Endometrium (tissue), 2 donors: ENCODE data around the gene INSYN2B.
"Not testable (repeated sequence)": the region's sequence is repeated elsewhere in the genome, so short reads cannot be mapped to it uniquely, and the experiment has no call there.

Experiments used
- FAIRE-seq: peaks from 2 replicates; lab custom pipeline; 2012; peaks lifted over from hg19 to GRCh38; lab: Jason Lieb, UNC
- donor health status: control.
- donor health status: control.

The INSYN2B gene

GRCh38 chr5:169971780-169972179, 8.5 kb downstream of the INSYN2B start:
- FAIRE-seq = no peak

- FAIRE-seq = no peak
These were observed 9.2 kb downstream of the INSYN2B start for GRCh38 chr5:169970911-169971765.

- no peak for FAIRE-seq
These were observed 10.0 kb downstream of the INSYN2B start for GRCh38 chr5:169970339-169970738.

DNA sequence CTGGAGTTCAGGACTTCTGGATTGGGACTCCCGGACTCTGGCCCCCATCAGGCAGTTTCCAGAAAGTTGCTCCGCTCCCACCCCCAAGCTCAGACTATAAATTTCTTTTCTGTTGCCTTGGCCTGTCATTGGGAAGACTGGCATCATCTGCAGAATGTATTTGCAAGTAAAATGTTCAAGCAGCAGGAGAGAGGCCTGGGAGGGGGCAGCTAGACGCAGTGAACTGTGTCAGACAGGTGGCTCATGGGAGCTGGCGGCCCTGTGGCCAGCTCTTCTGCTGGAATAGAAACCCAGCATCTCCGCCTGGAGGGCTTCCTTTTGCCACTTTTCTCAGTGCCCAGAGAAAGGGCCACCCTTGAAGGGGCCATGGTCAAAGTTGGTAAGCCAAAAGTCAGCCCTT, 16.0 kb downstream of the INSYN2B start:
- no peak for FAIRE-seq

- FAIRE-seq = no peak
These were observed 19.6 kb downstream of the INSYN2B start for GRCh38 chr5:169960659-169961058.

DNA sequence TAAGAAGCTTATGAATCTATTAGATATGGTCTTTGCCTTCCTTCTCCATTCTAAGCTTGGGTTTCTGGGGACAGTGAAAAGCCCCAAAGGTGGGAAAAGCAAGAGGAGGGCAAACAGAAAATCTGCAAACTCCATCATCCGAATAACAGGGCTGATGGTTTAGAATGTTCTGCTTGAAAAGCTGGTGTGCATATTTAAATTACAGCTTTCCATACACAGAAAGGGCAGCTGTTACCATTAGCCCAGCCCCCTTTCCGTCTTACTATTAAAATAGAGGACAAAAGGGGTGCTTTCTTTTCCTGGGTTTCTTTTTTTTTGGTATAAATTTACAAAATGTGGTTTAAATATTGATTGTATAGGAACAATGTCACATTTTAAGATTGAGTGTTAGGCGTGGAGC, 22.0 kb downstream of the INSYN2B start:
- no peak for FAIRE-seq

DNA sequence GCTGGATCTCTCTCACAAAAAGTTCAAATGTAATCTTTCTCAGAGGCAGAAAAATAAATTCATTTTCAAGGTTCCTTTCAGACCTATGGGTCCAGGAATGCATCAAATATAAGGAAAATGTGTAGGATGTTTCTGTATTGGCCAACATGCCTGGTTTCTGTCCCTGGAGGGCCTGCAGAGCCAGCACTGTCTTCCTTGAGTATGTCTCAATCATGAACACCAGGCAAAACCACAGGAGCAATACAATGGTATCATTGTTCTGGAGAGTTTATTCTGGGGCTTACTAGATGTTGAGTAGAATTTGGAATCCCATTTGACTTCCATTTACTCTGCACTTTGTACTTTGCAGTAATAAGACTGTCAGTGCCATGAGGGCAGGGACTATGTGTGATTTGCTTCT, 23.5 kb downstream of the INSYN2B start:
- no peak for FAIRE-seq

DNA sequence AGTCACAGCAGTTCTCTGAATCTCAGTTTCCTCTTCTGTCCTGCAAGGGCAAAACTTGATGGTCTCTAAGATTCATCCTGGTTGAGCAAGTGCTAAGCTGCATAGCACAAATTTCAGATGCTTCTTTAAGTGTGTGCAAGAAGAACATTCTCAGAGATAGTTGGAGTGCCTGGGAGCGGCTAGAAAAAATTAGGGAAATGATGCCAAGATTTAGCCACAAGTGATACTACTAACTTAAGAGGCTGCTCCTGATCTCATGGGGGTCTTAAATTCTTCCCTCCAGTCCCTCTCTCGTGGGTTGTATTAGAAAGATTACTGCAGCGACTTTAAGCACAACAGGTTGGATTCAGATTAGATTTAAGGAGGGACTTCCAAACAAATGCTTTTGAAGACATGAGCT, 24.2 kb downstream of the INSYN2B start:
- no peak for FAIRE-seq

DNA sequence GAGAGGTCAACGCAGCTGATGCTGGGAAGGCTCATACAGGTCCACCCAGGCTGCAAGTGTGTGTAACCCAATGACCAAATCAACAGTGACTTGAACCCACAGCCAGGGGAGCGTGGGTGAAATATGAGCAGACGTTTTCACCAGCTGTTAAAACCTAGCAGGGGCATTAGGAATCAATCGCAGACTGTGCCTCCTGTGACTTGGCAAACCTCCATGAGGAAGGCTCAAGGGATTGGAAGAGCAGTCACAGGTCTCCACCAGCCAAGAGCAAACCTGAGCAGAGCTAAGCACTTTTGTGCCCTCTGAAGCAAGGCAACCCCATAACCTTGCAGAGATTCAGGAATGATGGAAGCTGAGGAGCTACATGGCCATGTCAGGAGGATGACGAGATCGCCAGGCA, 25.5 kb downstream of the INSYN2B start:
- no peak for FAIRE-seq

- not testable (repeated sequence) for FAIRE-seq
These were observed 27.1 kb downstream of the INSYN2B start for GRCh38 chr5:169953196-169953595.

GRCh38 chr5:169950333-169950732, 30.0 kb downstream of the INSYN2B start:
- no peak for FAIRE-seq

DNA sequence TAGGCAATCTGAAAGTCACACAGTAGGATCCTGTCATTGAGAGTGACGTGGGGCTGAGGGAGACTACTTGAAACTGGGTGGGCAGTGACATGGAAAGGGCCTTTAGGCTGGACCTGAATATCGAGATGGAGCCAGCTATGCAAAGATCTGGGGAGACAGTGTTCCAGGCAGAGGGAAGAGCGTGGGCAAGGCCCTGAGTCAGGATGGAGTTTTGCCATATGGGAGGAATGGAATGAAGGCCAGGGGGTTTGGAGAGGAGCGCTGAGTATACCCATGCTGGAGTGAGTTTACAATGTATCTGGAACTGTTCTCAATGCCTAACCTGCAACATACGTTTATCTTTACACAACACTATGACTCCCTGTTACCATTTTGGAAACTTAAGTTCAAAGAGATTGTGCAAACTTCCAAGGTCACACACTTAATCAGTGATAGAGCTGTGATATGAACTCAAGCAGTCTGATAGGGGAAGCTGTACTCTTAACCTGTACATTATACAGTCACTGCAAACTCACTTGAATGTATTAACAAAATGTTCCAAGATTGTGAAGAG, 33.5 kb downstream of the INSYN2B start:
- no peak for FAIRE-seq

GRCh38 chr5:169945831-169946261, 34.4 kb downstream of the INSYN2B start:
- FAIRE-seq = no peak

DNA sequence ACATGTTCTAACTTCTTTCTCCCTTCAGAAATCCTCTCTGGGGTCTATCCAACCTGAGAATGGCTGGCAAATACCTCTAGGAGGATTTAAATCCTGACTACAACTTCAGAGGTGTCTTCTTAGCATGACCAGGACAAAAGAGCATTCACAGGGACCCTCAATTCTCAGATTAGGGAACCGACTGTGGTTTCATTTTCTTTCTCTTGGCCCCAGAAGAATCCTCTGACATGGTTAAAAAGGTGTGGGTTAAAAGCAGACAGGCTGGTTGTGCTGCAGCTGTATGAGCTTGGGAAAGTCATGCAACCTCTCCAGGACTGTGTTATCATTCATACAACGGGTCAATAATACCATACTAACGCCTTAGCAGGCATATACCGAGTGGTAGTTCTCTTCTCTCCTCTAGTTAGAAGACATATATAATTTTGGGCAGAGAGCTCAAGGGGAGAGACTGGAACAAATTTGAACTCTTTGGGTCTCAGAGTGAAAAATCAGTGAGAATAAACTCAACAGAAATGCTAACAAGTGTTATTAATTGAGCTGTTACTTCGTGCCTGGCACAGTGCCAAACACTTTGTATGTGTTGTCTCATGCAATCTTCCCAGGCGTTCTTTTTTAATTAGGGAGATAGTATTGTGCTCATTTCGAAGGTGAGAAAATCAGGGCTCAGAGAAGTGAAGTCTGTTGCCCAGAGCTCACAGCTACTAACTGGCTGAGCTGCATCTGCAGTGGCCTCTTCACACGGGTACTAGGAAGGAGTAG, 35.2 kb downstream of the INSYN2B start:
- FAIRE-seq = no peak

DNA sequence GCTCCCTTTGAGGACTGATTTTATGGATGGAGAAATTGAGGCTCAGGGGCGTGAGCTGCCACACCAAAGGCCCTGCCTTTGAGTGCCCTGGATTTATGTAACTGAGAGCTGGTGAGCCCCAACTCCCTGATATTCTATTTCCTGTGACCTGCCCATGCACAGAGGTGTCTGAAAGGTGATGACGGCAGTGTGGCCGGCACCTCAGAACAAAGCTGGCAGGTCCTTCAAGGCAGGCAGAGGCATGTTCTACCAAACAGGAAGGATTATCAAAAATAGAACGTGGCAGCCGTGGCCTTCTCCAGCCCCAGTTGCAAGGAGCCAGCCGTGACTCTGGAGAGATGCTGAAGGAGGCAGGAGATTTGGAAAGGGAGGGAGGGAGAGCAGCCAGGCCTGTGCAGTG, 36.2 kb downstream of the INSYN2B start:
- FAIRE-seq = no peak

DNA sequence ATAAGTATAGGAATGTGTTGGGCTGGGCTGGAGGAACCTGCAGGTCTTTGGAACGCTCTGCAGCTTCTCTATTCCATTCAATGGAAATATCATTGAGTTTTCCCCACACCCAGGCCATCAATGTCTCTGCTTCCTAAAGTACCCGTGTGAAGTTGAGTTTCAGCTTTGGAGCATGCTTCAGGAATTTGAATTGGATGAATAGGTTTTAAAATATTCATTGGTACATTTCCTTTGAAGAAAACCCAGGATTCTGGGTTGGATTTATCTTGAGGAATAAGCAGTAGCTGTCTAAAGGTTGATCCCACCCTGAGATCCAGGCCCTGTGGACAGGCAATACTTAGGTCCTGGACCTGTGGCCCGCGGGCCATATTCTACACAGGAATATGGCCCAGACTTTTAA, 37.3 kb downstream of the INSYN2B start:
- FAIRE-seq = no peak

GRCh38 chr5:169942181-169942580, 38.1 kb downstream of the INSYN2B start:
- FAIRE-seq = no peak

- no peak for FAIRE-seq
These were observed 38.8 kb downstream of the INSYN2B start for GRCh38 chr5:169941542-169941941.

DNA sequence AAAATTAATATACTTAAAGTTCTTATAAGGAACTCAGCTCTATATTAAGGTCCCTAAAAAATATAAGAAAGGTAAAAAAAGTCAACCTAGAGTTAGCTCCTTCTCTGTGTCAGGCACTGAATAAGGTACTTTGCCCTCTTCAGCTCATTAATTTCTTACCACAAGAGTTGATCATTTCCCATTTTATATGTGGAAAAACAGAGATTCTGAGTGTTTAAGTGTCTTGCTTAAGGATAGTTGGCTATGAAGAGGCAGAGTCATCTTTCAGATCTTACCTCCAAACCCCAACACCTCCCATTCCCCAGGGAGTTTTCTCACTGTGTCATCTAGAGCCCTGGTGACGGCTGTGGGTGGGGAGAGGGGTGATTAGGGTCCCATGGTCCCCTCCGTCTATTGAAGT, 40.6 kb downstream of the INSYN2B start:
- no peak for FAIRE-seq

DNA sequence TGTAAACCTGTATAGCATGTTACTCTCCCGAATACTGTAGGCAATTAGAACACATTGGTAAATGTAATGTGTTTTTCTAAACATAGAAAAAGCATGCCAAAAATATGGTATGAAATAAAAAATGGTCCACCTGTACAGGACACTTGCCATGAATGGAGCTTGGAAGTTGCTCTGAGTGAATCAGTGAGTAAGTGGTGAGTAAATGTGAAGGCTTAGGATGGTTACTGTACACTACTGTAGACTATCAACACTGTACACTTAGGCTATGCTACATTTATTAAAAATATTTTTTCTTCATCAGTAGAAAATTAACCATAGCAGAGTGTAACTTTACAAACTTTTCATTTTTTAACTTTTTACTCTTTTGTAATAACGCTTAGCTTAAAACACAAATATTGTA, 41.9 kb downstream of the INSYN2B start:
- no peak for FAIRE-seq

DNA sequence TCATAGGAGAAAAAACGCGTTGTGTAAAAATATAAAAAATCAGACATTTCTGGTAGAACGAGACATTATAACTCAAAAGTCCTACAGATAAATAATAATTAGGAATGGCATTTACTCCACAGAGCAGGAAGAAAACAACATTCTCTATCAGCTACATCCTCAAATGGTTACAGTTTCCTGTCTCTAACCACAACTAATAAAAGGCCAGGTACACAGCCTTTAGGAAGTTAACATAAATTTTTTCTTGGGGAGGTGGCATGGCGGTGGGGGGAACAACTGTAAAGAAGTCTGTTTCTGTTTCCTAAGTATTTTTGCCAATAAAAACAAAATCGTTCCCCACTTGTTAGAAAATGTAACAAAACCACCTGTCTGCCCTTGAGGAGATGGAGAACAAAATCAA, 44.5 kb downstream of the INSYN2B start:
- FAIRE-seq = no peak

DNA sequence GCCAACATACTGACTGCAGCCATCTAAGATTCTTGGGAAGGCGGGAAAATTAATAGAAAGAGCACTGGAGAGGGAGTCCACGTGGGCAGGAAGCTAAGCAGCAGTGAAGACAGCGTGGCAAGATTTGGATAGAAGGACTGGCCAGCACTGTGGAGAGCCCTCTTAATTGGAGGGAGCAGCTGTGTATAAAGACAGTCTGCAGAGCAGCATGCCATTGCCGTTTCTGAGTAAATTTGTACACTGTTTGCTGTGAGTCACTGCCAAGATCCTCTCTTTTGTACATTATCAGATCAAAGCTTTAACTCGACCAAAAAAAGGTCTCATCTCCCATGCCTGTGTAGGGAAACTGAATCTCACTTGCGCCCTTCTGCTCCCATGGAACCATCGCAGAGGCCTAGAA, 45.3 kb downstream of the INSYN2B start:
- no peak for FAIRE-seq

- FAIRE-seq = no peak
These were observed 46.7 kb downstream of the INSYN2B start for GRCh38 chr5:169933616-169934015.
